Measurements from ENCODE around the gene GARIN1A.

GARIN1A gene

GRCh38 chr7:128705891-128706333 lies 33.8 kb downstream of the GARIN1A start:
- H4K20me1 ChIP-seq (ENCODE audit: insufficient read depth, low read length) = no peaks in the 10 kb centered on the region
- no peaks in the 10 kb centered on the region; the same call in 1 of the 2 replicates for H3K4me1 ChIP-seq (ENCODE audit: low read length)
- no peaks in the 10 kb centered on the region for H3K36me3 ChIP-seq (replicated peaks; ENCODE audit: low read depth, low read length)
- TF ChIP-seq CTCF (IDR thresholded peaks at IDR 0.05; ENCODE audit: low read depth, low read length) = no peak
- TF ChIP-seq EZH2phosphoT487 (IDR thresholded peaks at IDR 0.05; ENCODE audit: low read depth) = no peak
- H3K4me2 ChIP-seq (ENCODE audit: low read length) = no peak overlapping the region
- no peaks in the 10 kb centered on the region for H3K79me2 ChIP-seq (ENCODE audit: low read length)
- no peak overlapping the region for H3K4me3 ChIP-seq (ENCODE audit: low read length)
- H3K27me3 ChIP-seq (ENCODE audit: low read depth, low read length) = no peaks in the 10 kb centered on the region
- H3K27ac ChIP-seq (ENCODE audit: low read length) = no peak overlapping the region
- H2AFZ ChIP-seq (ENCODE audit: low read depth, low read length) = no peak overlapping the region
- H3K9ac ChIP-seq (ENCODE audit: low read length) = no peak overlapping the region
- H3K9me3 ChIP-seq (ENCODE audit: insufficient read depth, low read length) = 0 out of 2 replicates have a peak, but pooled peaks cover under 1% of the 10 kb centered on the region

DNA sequence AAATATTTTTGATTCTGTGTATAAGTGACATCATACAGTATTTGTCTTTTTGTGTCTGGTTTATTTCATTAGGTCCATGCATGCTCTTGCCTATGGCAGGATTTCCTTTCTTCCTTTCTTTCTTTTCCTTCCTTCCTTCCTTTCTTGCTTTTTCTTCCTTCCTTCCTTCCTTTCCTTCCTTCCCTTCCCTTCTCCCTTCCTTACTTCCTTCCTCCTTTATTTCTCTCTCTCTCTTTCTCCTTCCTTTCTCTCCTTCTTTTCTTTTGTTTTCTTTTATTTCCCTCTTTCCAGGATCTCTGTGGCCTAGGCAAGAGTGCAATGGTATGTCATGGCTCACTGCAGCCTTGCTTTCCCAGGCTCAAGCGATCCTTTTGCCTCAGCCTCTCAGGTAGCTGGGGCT lies 35.7 kb downstream of the GARIN1A start:
- H3K27ac ChIP-seq (ENCODE audit: low read length) = no peak overlapping the region
- H3K9me3 ChIP-seq (ENCODE audit: insufficient read depth, low read length) = no peaks in the 10 kb centered on the region
- TF ChIP-seq EZH2phosphoT487 (IDR thresholded peaks at IDR 0.05; ENCODE audit: low read depth) = no peak
- no peak for TF ChIP-seq CTCF (IDR thresholded peaks at IDR 0.05; ENCODE audit: low read depth, low read length)
- H3K4me2 ChIP-seq (ENCODE audit: low read length) = no peak overlapping the region
- no peak overlapping the region for H2AFZ ChIP-seq (ENCODE audit: low read depth, low read length)
- H3K27me3 ChIP-seq (ENCODE audit: low read depth, low read length) = no peaks in the 10 kb centered on the region
- no peak overlapping the region for H3K9ac ChIP-seq (ENCODE audit: low read length)
- H3K36me3 ChIP-seq (replicated peaks; ENCODE audit: low read depth, low read length) = no peaks in the 10 kb centered on the region
- no peaks in the 10 kb centered on the region for H4K20me1 ChIP-seq (ENCODE audit: insufficient read depth, low read length)
- H3K4me1 ChIP-seq (ENCODE audit: low read length) = no peaks in the 10 kb centered on the region
- H3K4me3 ChIP-seq (ENCODE audit: low read length) = no peak overlapping the region
- no peaks in the 10 kb centered on the region for H3K79me2 ChIP-seq (ENCODE audit: low read length)

GRCh38 chr7:128708235-128708634 lies 36.1 kb downstream of the GARIN1A start:
- Histone ChIP-seq H3K36me3 (replicated peaks; ENCODE audit: low read depth, low read length) (no peaks in the 10 kb centered on the region), H3K9me3 (ENCODE audit: insufficient read depth, low read length) (no peaks in the 10 kb centered on the region), H3K4me1 (ENCODE audit: low read length) (no peaks in the 10 kb centered on the region), H3K9ac (ENCODE audit: low read length) (no peak overlapping the region), H3K4me3 (ENCODE audit: low read length) (no peak overlapping the region), H3K27me3 (ENCODE audit: low read depth, low read length) (no peaks in the 10 kb centered on the region), H3K27ac (ENCODE audit: low read length) (no peak overlapping the region), H3K4me2 (ENCODE audit: low read length) (no peak overlapping the region), H3K79me2 (ENCODE audit: low read length) (no peaks in the 10 kb centered on the region), H2AFZ (ENCODE audit: low read depth, low read length) (no peak overlapping the region), H4K20me1 (ENCODE audit: insufficient read depth, low read length) (no peaks in the 10 kb centered on the region)
- TF ChIP-seq EZH2phosphoT487 (IDR thresholded peaks at IDR 0.05; ENCODE audit: low read depth) = no peak
- no peak for TF ChIP-seq CTCF (IDR thresholded peaks at IDR 0.05; ENCODE audit: low read depth, low read length)

DNA sequence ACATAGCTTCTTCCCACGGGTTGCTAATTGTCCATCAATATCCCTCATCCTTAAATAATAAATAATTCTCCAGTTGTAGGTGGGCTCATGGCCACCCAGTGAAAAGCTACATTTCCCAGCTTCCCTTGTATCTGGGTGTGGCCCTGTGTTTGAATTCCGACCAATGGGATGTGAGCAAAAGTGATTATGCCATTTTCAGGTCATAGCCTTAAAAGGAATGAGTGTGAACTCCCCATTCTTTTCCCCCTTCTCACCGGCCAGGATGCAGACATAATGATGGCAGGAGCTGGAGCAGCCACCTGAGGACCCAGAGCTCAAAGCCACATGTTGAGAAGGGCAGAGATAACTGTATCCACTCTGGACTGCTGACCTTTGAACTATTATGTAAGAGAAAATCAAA lies 36.7 kb downstream of the GARIN1A start:
- Histone ChIP-seq H3K79me2 (ENCODE audit: low read length) (no peaks in the 10 kb centered on the region), H3K4me3 (ENCODE audit: low read length) (no peak overlapping the region), H3K4me1 (ENCODE audit: low read length) (no peaks in the 10 kb centered on the region), H3K9ac (ENCODE audit: low read length) (no peak overlapping the region), H3K4me2 (ENCODE audit: low read length) (no peak overlapping the region), H2AFZ (ENCODE audit: low read depth, low read length) (no peak overlapping the region), H3K9me3 (ENCODE audit: insufficient read depth, low read length) (no peaks in the 10 kb centered on the region), H3K27me3 (ENCODE audit: low read depth, low read length) (no peaks in the 10 kb centered on the region), H4K20me1 (ENCODE audit: insufficient read depth, low read length) (no peaks in the 10 kb centered on the region), H3K36me3 (replicated peaks; ENCODE audit: low read depth, low read length) (no peaks in the 10 kb centered on the region), H3K27ac (ENCODE audit: low read length) (no peak overlapping the region)
- TF ChIP-seq EZH2phosphoT487 (IDR thresholded peaks at IDR 0.05; ENCODE audit: low read depth) = no peak
- no peak for TF ChIP-seq CTCF (IDR thresholded peaks at IDR 0.05; ENCODE audit: low read depth, low read length)
